RPMI7951 (cell line): ENCODE data around the gene PAF1. TPM values are rescaled to one million over a fixed set of nuclear protein-coding genes. Genes with fewer than 3 reads are reported as not detected.
"Not testable (repeated sequence)": the region's sequence is repeated elsewhere in the genome, so short reads cannot be mapped to it uniquely, and the experiment has no call there.

ENCODE experiments used
- DNase-seq: peaks from one replicate; pipeline ENCODE4 v3.0.0-alpha.2; 2012; ENCODE audit warnings: low read depth
- total RNA-seq: library from RNA; depleted of rRNA; stranded (reverse); fragments of >200 nt; shearing (Covaris generic); gene quantifications from 2 replicates; pipeline ENCODE4 v1.2.3, GENCODE V29; 2014; rRNA removed

PAF1 gene
- total RNA-seq, 1 experiment from 2014 or later, result 59.4 TPM

DNA sequence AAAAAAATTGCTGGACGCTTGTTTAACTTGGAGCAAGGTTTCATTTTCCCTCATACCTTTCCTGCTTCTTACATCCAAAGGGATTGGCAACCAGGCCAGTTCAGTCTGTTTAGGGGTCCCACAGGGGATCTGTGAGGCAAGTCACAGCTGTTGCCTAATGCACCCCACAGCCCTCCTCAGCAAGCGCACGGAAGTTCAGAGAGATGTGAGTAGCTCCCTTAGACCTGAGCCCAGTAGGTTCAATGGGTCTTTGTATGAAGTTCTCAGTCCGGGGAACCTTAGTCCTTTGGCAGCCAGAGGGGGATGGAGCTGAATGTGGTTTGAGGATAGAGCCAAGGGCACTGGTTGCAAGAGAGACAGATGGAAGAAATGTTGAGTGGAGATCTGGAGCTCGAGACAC is 35.7 kb downstream of the PAF1 start:
- no peak for DNase-seq

DNA sequence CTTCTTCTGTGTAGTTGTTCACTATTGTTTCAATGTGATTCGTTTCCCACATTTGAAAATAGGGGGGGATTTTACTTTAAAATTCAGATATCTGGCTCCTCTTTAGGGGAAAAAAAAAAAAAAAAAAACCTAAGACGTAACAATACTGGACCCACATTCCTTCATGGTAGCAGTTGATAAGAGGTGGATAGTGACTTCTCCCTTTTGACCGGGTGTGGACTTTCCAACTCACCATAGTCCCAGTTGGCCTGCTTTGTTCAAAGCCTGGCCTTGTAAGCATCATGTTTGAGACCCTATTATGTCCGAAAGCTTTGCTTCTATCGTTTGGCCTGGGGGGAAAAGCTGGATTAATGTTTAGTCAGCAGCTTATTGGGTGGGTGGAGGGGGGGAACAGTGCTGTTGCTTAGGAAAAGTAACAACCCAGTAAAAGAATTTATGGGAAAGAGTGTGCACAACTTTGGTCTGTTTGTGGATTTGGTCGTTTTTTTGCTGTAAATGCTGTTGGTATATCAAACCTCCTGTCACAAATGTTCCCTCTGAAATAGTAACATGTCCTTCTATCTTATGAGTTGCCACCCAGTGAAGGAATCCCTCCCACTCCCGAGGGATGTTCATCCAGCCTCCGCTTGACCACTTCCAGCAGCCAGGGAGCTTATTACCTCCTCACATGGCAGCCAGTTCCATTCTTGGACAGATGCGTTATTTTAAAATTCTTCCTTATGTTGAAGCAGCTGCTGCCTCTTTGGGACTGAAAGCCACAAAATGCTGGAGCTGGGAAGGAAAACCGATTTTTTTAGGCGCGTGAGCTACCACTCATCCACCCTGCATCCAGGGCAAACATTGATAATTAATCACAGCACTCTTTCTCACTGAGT is 38.3 kb downstream of the PAF1 start:
- DNase-seq, result no peak

DNA sequence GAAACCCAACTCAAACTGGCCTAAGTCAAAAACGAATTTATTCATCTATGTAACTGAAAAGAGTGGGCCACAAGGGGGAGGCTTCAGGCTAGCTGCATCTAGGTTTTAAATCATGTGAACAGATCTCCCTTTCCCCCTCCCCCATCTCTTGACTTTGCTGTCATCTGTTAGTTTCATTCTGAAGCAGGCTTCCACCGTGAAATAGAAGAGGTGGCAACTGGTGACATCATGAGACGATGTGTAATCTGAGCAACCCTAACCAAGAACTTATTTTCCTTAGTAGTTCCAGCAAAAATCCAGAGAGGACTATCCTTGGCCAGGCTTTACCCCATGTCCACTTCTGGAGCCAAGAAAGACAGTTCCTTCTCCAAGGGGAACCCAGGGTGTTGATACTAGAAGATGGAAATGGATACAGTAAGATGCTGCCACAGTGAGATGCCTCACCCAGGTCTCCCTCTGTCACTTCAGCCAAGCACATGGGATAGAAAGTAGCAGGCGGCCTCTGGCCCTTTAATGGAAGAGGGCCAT is 39.3 kb downstream of the PAF1 start:
- DNase-seq, result no peak

DNA sequence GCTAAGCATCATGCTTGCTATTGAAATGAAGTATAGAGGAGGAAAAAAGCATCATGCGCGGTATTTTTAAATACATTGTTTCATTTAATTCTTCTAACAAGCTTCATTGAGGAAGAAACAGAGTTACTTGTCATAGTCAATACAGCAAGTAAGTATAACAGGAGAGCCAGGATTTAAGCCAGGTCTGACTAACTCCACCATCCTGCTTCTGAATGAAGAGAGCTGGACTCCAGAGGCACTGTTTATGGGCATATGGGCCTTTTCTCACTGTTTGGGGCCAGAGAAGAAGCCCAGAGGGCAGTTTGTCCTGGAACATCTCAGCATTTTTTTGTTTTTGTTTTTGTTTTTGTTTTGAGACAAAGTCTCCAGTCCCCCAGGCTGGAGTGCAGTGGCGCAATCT is 40.8 kb downstream of the PAF1 start:
- DNase-seq, result no peak

DNA sequence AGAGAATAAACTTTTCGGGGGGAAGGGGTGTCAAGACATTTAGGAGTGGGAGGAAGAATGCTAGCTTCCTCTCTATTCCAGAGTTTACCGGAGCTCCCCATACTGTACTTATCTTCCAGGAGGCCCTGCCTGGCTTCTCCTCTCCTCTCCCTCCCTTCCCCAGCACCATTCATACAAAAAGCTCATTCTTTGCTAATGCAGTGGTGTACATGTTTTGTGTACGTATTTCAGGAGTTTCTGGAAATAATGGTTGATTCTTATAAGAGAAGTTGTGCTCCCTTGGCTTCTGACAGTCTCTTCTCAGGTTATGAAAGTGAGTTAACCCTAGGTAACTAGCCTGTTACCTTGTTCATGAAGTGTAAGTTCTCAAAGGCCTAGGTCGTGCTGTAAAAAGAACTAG is 41.6 kb downstream of the PAF1 start:
- DNase-seq, result no peak

DNA sequence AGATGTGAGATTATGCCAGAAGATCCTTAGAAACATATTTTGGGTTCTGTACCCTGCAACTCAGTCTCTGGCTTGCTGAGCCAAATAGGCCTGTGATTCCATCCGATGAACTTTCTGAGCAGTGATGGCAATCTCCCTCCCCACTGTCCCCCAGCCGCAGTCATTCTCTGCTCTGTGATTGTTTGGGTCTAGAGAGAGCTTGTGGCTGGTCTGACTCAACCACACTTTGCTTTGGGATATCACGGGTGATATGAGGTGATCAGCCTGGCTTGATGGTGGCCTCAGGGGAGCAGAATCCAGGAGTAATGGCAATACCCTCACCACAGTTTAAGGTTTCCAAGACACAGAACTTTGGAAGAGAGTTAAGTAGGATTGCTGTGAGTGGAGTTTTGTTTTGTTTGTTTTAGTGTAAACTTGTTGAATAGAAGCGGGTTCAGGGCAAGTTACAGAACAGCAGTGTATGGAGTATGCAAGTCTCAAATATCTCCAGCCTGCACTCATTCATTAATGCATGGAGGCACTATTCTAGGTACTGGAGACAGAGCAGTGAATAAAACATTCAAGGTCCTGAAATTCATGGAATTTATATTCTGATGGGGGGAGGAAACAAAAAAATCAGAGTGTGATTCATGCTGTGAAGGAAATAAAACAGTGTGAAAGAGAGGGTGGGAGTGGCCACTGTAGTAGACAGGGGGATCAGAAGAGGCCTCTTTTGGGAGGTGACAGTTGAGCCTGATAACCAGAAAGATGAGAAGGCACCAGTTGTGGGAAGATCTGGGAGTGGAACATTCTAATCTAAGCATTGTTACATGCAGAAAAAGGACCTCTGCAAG is 43.4 kb downstream of the PAF1 start:
- DNase-seq, result no peak

DNA sequence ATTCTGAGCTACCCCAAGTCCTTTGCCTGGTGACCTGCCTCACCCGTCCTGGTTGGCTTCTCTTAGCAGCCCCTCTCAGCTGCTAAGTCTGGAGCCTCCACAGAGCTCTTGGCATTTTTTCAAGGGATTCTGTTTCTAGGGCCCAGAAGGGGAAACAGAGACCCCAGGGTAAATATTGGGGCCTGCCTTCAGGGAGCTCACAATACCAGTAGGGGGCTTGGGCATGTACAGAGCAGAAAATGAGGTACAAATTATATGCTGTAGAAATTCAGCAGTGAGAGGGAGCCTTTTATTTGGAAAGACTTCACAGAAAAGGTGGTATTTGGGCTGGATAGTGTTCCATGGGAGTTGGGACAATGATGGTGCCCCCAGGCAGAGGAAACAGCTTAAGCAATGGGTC is 45.0 kb downstream of the PAF1 start:
- DNase-seq, result no peak

DNA sequence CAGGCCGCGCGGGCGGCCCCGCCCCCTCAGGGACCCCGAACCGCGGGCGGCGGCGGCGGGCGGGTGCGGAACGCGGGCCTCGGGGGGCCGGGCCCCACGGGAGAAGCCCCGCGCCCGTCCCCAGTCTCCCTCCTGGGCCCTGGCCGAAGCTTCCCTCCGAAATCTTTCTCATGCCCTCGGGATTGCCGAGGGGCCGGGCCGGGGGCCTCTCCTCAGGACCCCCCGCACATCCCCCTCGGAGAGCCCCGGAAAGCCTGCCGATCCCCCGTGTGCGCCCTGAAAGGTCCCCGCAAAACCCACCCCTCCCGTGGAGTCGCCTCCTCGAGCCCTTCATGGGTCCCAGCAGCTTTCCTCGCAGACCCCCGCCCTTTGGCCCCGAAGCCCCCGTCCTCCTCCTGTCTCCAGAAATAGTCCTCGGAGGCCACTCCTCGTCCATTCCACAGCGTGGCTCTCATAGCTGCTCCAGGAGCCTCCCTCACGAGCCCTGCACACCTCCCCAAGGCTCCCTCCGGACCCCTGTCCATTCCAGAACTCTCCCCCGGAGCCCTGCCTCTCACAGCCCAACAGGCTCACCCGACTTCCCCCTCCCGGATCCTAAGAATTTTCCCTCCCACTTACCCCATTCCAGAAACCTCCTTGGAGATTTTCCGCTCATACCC is 48.1 kb downstream of the PAF1 start:
- no peak for DNase-seq

DNA sequence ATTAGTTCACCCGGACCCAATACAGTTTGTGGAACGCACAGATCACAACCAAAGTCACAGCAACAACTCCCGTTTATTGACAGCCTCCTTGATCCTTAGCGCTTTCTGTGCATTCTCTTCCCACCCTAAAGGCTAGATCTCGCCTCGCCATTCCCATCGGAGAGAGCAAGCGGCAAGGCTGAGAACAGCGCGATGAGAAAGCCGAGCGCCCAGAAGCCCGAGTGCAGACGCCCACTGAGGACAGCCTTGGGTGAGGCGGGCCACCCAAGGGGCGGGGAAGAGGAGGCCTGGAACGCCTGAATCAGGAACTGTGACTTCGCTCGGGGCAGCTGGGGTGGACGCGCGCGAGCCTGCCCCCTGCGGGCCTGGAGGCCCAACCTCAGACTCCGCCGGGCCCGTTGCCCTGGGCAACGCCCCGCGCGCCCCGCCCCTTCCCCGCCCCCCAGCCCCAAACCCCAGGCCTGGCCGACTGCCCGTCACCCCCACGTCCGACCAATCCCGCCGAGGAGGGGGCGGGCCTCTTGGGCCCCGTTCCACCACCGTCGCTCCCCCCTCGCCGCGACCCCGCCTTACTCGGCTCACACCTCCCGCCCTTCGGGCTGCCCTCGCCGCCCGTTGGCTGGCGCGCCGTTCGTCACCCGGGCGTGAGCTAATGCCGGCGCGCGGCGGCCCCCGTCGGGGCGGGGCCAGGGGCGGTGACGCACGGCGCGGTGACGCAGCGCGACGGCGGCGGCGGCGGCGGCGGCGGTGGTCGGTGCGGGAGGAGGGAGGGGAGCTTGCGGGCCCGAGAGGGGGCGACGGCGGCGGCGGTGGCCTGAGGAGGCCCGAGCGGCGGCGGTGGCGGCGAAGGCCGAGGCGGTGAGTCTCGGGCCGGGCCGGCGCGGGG is 48.9 kb downstream of the PAF1 start, which contains the start of gene SAMD4B:
SAMD4B (plus strand) TSS at position 703 of the 886 bp plus-strand sequence. CDS start 14,473 bp downstream, outside the sequence.
- peak; percentile 97 for DNase-seq

DNA sequence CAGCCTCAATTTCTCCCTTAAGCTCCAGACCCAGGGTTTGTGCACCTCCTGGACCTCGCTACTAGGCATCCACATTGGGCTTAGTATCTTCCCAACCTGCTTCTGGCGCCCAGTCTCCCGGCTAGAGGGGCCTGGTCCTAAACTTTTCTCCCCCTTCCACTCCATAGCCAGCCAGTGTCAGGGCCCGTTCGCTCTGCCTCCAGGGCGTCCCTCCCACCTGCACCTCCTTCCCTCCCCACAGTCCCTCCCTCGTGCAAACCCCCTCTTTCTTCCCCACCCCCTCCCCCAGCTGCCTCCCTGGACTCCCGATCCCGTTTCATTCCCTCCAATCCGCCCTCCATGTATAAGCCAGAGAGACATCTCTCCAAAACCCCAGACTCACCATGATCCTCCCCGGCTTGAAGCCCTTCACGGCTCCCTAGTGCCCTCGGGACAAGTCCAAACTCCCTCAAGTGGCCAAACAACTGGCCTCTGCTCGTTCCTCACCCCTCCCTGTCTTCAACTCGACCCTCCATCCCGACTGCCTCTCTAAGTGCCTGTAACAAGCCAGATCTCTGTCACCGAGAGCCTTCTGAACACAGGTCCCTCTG is 49.7 kb downstream of the PAF1 start:
- DNase-seq, result peak; percentile 45

DNA sequence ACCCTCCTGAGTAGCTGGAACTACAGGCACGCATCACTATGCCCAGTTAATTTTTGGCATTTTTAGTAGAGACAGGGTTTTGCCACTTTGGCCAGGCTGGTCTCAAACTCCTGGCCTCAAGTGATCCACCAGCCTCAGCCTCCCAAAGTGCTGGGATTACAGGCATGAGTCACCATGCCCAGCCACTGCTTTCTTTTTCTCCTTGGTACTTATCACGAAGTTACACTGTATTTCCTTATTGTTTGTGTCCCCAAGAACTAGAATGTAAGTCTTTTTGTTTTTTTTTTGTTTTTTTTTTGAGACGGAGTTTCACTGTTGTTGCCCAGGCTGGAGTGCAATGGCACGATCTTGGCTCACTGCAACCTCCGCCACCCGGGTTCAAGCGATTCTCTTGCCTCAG is 50.8 kb downstream of the PAF1 start:
- DNase-seq, result not testable (repeated sequence)

DNA sequence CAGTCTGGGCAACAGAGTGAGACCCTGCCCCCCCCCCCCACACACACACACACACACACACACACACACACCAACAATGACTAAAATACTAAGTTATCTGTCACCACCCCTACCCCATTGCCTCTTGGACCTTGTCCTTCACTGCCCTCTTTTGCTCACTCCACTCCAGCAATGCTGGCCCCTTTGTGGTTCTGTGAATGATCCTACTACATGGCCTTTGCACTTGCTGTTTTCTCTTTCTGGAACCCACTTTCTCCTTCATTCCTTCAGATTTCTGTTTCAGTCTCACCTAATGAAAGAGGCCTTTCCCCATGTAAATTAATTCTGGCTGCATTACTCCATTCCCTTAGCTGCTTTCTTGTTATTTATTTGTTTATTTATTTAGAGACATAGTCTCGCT is 51.2 kb downstream of the PAF1 start:
- DNase-seq, result no peak

DNA sequence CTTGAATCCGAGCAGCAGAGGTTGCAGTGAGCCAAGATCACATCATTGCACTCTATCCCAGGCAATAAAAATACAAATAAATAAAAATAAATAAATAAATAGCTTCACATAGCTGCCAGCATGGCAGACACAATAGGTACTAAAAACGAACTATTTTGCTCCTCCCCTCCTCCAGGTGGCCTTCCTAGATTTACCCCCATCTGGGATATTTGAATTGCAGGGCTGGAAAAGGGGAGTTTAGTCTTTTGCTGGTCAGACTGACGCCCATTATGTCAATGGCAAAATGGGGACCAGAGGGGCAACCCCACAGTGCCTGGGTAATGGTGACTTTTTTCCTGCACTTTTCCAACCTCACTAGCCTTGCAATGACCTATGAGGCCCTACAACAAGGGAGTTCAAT is 54.4 kb downstream of the PAF1 start:
- no peak for DNase-seq

Other genes with a start within 250 kb of the PAF1 start
- gene NCCRP1, start 194.1 kb downstream of the PAF1 start, total RNA-seq, result 0.10 and 0.12 TPM in 2 replicates
- not detected in 2 replicates for gene SYCN, start 186.8 kb downstream of the PAF1 start, total RNA-seq
- gene IFNL3, start 146.1 kb downstream of the PAF1 start, total RNA-seq, result not detected in 2 replicates
- gene IFNL4, start 142.2 kb downstream of the PAF1 start, total RNA-seq, result not detected in 2 replicates
- not detected in 2 replicates for gene IFNL2, start 122.7 kb downstream of the PAF1 start, total RNA-seq
- gene IFNL1, start 94.7 kb downstream of the PAF1 start, total RNA-seq, result not detected in 2 replicates
- under 0.01 and 0.36 TPM in 2 replicates for gene LRFN1, start 70.2 kb downstream of the PAF1 start, total RNA-seq
- 0.36 and 0.59 TPM in 2 replicates for gene GMFG, start 55.1 kb downstream of the PAF1 start, total RNA-seq
- 41.5 and 48.8 TPM in 2 replicates for gene SAMD4B, start 48.7 kb downstream of the PAF1 start, total RNA-seq
- gene MED29, start 272 bp upstream of the PAF1 start, total RNA-seq, result 22.2 and 39.5 TPM in 2 replicates
- gene ZFP36, start 15.7 kb upstream of the PAF1 start, total RNA-seq, result 2.9 and 6.4 TPM in 2 replicates
- gene PLEKHG2, start 21.6 kb upstream of the PAF1 start, total RNA-seq, result 4.8 and 13.0 TPM in 2 replicates
- 107 and 123 TPM in 2 replicates for gene RPS16, start 44.8 kb upstream of the PAF1 start, total RNA-seq
- 64.7 and 67.4 TPM in 2 replicates for gene SUPT5H, start 54.5 kb upstream of the PAF1 start, total RNA-seq
- gene TIMM50, start 89.7 kb upstream of the PAF1 start, total RNA-seq, result 86.2 and 88.2 TPM in 2 replicates
- gene DLL3, start 107.8 kb upstream of the PAF1 start, total RNA-seq, result 0.72 and 1.5 TPM in 2 replicates
- not detected in 2 replicates for gene SELENOV, start 124.0 kb upstream of the PAF1 start, total RNA-seq
- 5.3 and 8.8 TPM in 2 replicates for gene EID2B, start 141.7 kb upstream of the PAF1 start, total RNA-seq
- 17.1 and 19.0 TPM in 2 replicates for gene EID2, start 149.1 kb upstream of the PAF1 start, total RNA-seq
- not detected in 2 replicates for gene LGALS13, start 211.4 kb upstream of the PAF1 start, total RNA-seq